ENCODE data around the gene KNSTRN. TPM values are rescaled to one million over a fixed set of nuclear protein-coding genes. Genes with fewer than 3 reads are reported as not detected.

The KNSTRN gene
- total RNA-seq, 1 donor from 2014 or later: 74.7 TPM

DNA sequence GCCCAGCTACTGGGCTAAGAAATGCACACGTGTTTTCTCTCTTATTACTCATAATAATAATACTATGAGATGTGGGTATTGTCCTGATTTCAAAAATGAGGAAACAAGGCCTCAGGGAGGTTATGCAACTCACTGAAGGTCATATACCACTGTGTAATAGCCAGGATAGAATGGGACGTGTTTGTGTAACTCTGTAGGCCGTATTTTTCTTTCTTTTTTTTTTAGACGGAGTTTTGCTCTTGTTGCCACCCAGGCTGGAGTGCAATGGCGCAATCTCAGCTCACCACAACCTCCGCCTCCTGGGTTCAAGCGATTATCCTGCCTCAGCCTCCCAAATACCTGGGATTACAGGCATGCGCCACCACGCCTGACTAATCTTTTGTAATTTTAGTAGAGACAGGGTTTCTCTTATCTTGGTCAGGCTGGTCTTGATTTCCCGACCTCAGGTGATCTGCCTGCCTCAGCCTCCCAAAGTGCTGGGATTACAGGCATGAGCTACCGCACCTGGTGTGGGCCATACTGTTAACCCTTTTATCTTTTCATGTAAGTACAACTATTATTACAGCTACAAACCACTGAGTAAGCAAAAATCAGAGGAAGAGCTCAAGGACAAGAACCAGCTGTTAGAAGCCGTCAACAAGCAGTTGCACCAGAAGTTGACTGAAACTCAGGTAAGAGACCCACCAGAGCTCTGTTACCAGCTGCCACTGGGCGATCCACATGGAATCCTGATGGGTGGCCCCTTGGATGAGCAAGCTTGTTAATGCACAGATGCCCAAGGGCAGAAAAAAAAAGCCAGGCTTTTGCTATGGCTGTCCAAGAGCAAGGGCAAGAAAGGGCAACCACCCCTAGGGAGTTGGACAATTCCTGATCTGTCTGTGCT is 6.7 kb downstream of the KNSTRN start:
- Mint-ChIP-seq H3K27ac (ENCODE audit: unreplicated experiment) (no peak overlapping the region), H3K36me3 (ENCODE audit: low read depth) (peaks cover 37% of the 10 kb centered on the region), H3K9me3 (no peaks in the 10 kb centered on the region), H3K27me3 (ENCODE audit: low read depth) (no peaks in the 10 kb centered on the region), H3K4me1 (peaks cover 12% of the 10 kb centered on the region), H3K4me3 (no peak overlapping the region)
- TF ChIP-seq, protein P1, sequence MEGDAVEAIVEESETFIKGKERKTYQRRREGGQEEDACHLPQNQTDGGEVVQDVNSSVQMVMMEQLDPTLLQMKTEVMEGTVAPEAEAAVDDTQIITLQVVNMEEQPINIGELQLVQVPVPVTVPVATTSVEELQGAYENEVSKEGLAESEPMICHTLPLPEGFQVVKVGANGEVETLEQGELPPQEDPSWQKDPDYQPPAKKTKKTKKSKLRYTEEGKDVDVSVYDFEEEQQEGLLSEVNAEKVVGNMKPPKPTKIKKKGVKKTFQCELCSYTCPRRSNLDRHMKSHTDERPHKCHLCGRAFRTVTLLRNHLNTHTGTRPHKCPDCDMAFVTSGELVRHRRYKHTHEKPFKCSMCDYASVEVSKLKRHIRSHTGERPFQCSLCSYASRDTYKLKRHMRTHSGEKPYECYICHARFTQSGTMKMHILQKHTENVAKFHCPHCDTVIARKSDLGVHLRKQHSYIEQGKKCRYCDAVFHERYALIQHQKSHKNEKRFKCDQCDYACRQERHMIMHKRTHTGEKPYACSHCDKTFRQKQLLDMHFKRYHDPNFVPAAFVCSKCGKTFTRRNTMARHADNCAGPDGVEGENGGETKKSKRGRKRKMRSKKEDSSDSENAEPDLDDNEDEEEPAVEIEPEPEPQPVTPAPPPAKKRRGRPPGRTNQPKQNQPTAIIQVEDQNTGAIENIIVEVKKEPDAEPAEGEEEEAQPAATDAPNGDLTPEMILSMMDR (conservative IDR thresholded peaks at IDR 0.05): no peak
- DNase-seq (ENCODE audit: low read depth, low spot score): no peak

DNA sequence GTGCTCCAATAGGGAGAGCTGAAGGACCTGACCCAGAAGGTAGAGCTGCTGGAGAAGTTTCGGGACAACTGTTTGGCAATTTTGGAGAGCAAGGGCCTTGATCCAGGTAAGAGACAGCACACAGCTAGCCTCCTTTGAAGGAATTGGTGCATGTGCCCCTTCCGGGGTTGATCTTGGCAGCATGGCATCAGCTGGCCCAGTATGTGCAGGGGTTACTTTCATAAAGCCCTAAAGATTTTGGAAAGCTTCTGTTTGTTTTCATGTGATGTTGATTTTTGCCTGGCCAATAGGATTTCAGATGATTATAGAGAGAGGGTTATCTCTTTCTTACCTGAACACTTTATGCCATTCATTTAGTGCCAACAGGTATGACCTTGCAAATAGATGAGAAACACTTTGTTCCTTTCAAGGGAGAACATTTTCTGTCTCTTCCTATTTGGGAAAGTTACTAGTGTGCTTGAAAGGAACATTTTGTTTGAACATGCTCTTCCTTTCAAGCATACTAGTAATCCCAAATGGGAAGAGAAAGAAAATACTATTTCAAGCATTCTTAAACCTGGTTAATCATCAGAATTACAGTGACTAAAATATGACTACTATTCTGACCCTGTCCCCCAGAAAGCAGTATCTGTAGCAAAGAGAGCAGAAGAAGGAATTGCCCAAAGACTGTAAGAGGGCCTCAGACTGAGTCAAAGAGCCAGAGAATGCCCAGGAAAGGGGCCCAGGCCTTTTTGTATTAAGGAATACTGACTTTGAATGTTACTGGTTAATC is 7.5 kb downstream of the KNSTRN start:
- no peak overlapping the region for H3K4me3 Mint-ChIP-seq
- DNase-seq (ENCODE audit: low read depth, low spot score): no peak
- TF ChIP-seq, protein P1 (conservative IDR thresholded peaks at IDR 0.05): no peak
- H3K9me3 Mint-ChIP-seq: no peaks in the 10 kb centered on the region
- no peak overlapping the region for H3K27ac Mint-ChIP-seq (ENCODE audit: unreplicated experiment)
- H3K36me3 Mint-ChIP-seq (ENCODE audit: low read depth): peaks cover 37% of the 10 kb centered on the region
- peaks cover 4% of the 10 kb centered on the region for H3K4me1 Mint-ChIP-seq
- no peaks in the 10 kb centered on the region for H3K27me3 Mint-ChIP-seq (ENCODE audit: low read depth)

DNA sequence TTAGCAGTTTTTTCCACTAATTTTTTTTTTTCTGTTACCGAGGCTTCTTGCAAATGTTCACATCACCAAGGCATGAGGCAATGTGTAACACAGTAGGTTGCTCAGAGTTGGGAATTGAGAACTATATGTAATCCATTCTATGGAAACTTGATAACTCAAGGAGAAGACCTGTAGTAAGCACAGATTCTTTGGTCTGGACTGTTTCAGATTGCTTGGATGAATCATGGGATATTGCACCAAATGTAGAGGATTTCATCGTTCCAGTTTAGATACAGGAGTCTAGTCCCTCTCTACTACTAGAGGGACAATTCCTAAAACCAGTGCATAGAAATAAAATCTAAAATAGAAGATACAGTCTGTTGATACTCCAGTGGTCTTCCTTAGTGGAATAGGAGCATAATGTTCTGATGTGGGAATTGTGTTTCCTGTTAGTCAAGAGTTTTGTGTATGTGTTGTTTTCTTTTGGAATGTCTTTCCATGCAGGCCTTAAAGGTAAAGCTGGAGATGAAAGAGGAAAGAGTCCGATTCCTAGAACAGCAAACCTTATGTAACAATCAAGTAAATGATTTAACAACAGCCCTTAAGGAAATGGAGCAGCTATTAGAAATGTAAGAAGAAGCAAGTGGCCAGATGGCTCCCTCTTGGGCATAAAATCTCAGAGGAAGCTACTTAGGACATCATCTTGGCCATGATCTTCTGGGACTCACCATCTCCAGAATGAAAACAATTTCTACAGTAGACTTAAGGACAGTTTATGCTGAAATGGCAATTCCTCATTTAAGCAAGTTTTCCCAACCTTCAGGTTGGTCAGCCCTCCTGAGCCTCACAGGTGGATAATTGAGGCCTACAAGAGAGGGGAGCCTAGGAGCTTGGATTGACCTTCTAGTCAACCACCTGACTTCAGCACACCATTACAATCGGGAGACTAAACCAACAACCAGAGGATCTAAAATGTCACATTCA is 10.7 kb downstream of the KNSTRN start:
- peaks cover 28% of the 10 kb centered on the region for H3K36me3 Mint-ChIP-seq (ENCODE audit: low read depth)
- no peaks in the 10 kb centered on the region for H3K27me3 Mint-ChIP-seq (ENCODE audit: low read depth)
- no peak for DNase-seq (ENCODE audit: low read depth, low spot score)
- no peak overlapping the region for H3K27ac Mint-ChIP-seq (ENCODE audit: unreplicated experiment)
- no peak overlapping the region for H3K4me3 Mint-ChIP-seq
- no peaks in the 10 kb centered on the region for H3K9me3 Mint-ChIP-seq
- TF ChIP-seq, protein P1 (conservative IDR thresholded peaks at IDR 0.05): no peak
- no peaks in the 10 kb centered on the region for H3K4me1 Mint-ChIP-seq

DNA sequence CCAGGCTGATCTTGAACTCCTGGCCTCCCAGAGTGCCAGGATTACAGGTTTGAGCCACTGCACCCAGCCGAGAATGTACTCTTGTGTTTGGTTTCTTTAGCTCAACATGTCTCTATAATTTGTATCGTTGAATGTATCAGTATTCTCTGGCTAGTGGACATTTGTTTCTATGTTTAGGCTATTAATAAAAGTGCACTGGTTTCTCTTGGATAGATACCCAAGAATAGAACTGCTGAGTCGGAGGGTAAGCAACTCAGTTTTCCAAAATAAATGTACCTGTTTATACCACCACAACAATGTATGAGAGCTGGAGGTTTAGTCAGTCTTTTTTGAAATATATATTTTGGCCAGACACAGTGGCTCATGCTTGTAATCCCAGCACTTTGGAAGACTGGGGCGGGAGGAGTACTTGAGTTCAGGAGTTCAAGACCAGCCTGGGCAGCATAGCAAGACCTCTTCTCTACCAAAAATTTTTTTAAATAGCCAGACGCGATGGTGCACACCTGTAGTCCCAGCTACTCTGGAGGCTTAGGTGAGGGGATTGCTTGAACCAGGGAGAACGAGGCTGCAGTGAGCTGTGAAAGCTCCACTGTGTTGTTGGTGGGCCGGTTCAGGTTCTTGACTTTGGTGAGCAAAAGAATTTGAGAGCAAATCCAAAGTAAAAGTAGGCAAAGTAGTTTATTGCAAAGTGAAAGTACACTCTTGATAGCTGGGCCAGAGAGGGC is 15.3 kb downstream of the KNSTRN start:
- TF ChIP-seq, protein P1 (conservative IDR thresholded peaks at IDR 0.05): no peak
- no peak overlapping the region for H3K4me3 Mint-ChIP-seq
- H3K27ac Mint-ChIP-seq (ENCODE audit: unreplicated experiment): no peak overlapping the region
- H3K9me3 Mint-ChIP-seq: no peaks in the 10 kb centered on the region
- no peaks in the 10 kb centered on the region for H3K27me3 Mint-ChIP-seq (ENCODE audit: low read depth)
- no peak for DNase-seq (ENCODE audit: low read depth, low spot score)
- peaks cover 11% of the 10 kb centered on the region for H3K36me3 Mint-ChIP-seq (ENCODE audit: low read depth)
- no peaks in the 10 kb centered on the region for H3K4me1 Mint-ChIP-seq

Measured in neural crest cell (in vitro differentiated cells).